Measurements from ENCODE around the gene ZNF865.

Gene ZNF865

DNA sequence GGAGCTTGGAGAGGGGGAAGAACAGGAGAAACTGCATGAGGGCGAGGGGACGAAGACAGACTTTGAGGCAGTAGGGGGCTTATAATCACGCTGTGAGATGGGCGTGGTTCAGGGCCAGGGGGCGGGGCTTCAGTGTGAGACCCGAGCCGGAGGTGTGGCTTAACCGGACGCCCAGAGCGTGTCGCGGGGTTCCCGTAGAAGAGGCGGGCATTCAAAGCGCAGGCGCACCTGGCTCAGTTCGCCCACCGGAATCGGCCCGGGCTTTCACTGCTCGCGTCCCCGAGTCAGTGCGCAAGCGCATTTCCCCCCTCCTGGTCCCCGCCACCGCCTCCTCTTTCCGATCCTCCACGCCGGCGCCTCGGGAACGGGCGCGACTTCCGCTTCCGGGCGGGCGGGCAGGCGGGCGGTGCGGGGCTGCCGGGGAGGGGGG, 225 bp upstream of the ZNF865 start:
- peak; percentile 95 to 96 for DNase-seq (ENCODE audit: low read depth in 2 of 2)

DNA sequence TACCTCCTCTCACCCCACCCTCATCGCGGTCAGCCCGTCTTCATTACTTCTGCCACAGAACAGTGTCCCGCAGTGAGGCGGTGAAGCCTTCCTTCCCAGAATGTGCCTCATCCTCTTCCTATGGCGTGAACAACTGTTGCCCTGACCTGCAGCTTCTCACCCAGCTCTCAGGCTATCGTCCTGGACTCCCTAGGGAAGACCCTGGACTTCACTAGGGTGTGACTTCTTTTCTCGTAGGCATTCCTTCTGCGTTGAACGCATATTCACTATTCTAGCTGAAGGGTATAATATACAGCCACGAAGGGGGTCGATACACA, 982 bp downstream of the ZNF865 start:
- DNase-seq (ENCODE audit: low read depth in 2 of 2): no peak

DNA sequence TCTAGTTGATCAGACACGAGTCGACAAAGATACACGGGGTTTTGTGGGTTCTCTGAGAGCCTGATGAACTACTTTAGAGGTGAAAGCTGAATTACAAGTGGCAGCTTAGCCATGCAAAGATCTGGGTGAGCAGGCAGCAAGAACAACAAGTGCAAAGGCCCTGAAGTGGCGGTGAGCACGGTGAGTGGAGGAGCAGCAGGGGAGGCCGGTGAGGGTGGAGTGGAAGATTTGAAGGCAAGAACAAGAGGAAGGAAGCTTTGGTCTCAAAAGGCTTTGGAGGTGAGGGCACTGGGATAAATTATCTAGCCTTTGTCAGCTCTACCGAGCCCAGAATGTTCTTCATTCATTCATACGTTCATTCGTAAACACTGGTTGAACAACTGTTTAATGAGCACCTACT, 1.4 kb downstream of the ZNF865 start:
- no peak for DNase-seq (ENCODE audit: low read depth in 2 of 2)

DNA sequence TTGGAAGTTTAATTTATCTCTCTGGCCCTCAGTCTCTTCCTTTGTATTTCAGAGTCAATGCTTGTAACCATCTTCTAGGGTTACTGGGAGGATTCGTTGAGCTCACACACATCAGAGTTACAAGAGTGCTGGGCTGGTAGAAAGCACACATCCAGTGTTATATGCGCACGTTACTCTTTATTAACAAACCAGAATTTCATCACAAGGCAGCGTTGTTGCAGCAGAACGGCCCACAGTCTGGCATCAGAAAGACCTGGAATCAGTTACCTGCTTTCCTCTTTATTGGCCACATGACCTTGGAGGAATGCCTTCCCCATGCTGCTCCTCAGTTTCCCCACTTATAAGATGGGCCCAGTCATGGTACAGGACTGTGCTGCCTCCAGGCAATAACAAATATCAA, 3.9 kb downstream of the ZNF865 start:
- no peak for DNase-seq (ENCODE audit: low read depth in 2 of 2)

DNA sequence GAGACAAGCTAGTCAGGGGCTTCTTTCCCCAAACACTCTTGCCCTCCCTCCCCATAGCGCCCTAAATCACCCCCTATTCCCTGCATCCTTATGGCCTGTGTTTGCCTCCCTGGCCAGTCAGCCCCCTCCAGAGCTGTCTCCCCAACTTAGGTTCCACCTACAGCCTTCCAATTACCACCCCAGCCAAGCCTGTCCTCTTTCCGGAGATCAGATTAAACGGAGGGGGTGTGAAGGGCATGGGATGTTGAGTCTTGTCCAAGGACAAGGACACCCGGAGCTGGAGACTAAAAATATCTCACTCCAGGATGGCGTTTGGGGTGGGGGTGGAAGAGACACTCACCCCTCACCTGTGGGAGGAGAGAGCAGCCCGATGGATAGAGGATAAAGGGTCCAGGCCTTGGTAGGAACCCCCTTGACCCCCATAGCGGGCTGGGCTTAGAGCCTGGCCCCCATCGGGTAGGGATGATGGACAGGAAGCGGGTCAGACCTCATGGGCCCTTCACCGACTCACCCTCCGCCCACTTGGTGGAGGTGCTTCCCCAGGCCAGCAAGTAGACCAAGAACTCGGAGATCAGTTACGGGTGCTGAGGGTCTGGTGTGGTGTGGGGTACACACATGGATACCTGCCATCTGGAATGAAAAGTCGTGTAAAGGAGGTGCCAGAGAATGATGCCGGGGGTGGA, 6.0 kb downstream of the ZNF865 start:
- DNase-seq (ENCODE audit: low read depth in 2 of 2): no peak

DNA sequence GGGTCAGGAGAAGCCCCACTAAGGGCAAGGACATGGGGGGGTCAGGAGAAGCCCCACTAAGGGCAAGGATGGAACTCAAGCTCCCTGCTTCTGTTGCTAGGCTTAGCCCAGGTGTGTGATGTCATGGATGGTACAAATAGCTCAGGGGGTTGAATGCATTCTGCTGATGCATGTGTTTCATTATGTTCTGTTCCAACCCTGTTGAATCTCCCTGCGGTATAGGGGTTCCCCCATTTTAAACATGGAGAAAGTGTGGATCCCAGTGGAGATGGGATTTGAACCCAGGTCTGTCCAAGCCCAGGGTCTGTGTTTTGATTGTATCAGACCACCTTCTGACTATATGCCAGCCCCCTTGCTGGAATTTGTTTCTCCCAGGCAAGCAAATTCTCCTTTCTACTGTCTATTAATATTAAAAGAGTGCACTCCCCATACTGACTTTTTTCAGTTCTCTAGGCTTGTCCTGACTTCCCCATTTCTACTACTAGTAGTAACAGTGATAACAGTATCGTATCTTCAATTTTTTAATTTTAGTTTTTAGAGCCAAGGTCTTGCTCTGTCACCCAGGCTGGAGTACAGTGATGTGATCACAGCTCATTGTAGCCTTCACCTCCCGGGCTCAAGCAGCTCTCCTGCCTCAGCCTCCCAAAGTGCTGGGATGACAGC, 6.7 kb downstream of the ZNF865 start:
- no peak for DNase-seq (ENCODE audit: low read depth in 2 of 2)

DNA sequence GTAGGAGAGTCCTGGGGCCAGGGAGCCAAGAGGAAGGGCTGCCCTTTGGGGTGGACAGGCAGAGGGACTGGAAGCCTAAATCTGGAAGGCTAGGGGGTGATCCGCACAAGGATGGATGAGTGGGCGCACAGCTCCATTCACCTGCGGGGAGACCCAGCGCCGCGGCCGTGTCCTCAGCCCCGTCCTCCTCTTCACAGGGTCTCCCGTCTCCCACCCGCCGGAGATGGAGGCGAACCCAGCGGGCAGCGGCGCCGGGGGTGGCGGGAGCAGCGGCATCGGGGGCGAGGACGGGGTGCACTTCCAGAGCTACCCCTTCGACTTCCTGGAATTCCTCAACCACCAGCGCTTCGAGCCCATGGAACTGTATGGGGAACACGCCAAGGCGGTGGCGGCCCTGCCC, 7.9 kb downstream of the ZNF865 start:
- no peak for DNase-seq (ENCODE audit: low read depth in 2 of 2)

DNA sequence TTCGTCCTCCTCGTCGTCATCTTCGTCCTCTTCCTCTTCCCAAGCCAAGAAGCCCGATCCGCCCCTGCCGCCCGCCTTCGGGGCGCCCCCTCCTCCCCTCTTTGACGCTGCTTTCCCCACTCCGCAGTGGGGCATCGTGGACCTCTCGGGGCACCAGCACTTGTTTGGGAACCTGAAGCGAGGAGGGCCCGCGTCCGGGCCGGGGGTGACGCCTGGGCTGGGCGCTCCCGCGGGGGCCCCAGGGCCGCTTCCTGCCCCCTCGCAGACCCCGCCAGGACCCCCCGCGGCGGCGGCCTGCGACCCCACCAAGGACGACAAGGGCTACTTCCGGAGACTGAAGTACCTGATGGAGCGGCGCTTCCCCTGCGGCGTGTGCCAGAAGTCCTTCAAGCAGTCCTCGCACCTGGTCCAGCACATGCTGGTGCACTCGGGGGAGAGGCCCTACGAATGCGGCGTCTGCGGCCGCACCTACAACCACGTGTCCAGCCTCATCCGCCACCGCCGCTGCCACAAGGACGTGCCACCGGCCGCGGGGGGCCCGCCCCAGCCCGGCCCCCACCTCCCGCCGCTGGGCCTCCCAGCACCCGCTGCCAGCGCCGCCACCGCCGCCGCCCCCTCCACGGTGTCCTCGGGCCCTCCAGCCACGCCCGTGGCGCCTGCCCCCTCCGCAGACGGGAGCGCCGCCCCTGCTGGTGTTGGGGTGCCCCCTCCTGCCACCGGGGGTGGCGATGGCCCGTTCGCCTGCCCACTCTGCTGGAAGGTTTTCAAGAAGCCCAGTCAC, 8.7 kb downstream of the ZNF865 start:
- DNase-seq (ENCODE audit: low read depth in 2 of 2): no peak

DNA sequence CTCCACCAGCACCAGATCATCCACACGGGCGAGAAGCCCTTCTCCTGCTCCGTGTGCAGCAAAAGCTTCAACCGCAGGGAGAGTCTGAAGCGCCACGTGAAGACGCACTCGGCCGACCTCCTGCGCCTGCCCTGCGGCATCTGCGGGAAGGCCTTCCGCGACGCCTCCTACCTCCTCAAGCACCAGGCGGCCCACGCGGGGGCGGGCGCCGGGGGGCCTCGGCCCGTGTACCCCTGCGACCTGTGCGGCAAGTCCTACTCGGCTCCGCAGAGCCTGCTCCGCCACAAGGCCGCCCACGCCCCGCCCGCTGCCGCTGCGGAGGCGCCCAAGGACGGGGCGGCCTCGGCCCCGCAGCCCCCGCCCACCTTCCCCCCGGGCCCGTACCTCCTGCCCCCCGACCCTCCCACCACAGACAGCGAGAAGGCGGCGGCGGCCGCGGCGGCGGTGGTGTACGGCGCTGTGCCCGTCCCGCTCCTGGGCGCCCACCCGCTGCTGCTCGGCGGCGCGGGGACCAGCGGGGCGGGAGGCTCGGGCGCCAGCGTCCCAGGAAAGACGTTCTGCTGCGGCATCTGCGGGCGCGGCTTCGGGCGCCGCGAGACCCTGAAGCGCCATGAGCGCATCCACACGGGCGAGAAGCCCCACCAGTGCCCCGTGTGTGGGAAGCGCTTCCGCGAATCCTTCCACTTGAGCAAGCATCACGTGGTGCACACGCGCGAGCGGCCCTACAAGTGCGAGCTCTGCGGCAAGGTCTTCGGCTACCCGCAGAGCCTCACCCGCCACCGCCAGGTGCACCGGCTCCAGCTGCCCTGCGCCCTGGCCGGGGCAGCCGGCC, 9.5 kb downstream of the ZNF865 start:
- no peak for DNase-seq (ENCODE audit: low read depth in 2 of 2)

DNA sequence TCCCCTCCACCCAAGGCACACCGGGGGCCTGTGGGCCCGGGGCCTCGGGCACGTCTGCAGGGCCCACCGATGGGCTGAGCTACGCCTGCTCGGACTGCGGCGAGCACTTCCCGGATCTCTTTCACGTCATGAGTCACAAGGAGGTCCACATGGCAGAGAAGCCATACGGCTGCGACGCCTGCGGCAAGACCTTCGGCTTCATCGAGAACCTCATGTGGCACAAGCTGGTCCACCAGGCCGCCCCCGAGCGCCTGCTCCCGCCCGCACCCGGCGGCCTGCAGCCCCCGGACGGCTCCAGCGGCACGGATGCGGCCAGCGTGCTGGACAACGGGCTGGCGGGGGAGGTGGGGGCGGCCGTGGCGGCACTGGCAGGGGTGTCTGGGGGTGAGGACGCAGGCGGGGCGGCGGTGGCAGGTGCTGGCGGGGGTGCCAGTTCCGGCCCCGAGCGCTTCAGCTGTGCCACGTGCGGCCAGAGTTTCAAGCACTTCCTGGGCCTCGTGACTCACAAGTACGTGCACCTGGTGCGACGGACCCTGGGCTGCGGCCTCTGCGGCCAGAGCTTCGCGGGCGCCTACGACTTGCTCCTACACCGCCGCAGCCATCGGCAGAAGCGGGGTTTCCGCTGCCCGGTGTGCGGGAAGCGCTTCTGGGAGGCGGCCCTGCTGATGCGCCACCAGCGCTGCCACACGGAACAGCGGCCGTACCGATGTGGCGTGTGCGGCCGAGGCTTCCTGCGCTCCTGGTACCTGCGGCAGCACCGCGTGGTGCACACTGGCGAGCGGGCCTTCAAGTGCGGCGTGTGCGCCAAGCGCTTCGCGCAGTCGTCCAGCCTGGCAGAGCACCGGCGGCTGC, 10.3 kb downstream of the ZNF865 start:
- no peak for DNase-seq (ENCODE audit: low read depth in 2 of 2)

DNA sequence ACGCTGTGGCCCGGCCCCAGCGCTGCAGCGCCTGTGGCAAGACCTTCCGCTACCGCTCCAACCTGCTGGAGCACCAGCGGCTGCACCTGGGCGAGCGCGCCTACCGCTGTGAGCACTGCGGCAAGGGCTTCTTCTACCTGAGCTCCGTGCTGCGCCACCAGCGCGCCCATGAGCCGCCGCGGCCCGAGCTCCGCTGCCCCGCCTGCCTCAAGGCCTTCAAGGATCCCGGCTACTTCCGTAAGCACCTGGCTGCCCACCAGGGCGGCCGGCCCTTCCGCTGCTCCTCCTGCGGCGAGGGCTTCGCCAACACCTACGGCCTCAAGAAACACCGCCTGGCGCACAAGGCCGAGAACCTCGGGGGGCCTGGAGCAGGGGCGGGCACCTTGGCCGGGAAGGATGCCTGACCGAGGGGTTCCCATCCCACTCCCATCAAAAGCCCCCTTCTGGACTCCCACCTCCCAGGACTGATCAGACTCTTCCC, 11.0 kb downstream of the ZNF865 start:
- DNase-seq (ENCODE audit: low read depth in 2 of 2): no peak

DNA sequence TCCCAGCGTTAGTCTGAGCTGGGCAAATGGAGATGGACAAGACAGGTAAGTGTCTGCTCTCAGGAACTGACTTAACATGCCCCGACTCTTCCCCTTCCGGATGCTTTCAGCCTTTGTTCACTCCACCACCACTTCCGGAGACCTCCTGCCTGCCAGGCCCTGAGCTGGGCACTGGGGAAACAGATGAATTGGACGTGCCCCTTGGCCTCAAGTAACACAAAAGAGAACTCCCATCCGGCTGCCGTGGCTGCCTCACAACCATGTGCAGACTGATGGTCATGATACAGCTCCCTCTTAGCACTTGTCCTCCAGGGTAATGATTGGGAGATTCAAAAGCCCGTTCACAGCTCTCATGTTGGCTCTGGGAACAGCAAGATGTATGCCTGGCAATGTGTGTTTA, 12.0 kb downstream of the ZNF865 start:
- no peak for DNase-seq (ENCODE audit: low read depth in 2 of 2)

DNA sequence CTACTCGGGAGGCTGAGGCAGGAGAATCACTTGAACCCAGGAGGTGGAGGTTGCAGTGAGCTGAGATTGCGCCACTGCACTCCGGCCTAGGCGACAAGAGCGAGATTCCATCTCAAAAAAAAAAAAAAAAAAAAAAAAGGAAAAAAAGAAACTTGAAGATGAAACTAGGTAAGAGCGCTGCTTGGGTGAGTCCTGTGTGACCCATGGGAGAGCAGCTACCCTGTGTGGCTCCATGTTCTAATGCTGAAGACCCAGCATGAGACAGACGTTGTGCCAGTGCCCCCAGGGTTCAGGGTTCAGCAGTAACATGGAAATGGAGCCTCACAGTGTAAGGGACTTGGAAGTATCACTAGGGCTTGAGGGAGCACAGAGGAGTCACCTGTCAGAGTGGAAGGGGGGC, 13.0 kb downstream of the ZNF865 start:
- no peak for DNase-seq (ENCODE audit: low read depth in 2 of 2)

DNA sequence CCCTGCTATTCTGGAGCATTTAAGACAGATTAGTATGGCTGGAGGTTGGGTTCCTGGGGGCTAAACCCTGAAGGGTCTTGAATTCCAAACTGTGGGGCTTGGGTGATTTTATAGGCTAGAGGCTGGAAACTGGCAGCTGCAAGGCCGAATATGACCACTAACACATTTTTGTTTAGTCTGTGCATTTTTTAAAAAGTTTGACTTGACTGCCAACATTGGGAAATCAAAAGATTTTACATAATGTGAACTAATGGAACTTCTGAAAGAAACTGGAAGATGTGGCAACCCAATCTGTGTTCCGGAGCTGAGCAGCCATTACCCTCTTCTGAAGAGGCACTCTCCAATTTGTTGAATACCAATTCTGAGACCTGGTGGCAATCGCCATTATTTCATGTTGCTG, 13.8 kb downstream of the ZNF865 start:
- DNase-seq (ENCODE audit: low read depth in 2 of 2): no peak

DNA sequence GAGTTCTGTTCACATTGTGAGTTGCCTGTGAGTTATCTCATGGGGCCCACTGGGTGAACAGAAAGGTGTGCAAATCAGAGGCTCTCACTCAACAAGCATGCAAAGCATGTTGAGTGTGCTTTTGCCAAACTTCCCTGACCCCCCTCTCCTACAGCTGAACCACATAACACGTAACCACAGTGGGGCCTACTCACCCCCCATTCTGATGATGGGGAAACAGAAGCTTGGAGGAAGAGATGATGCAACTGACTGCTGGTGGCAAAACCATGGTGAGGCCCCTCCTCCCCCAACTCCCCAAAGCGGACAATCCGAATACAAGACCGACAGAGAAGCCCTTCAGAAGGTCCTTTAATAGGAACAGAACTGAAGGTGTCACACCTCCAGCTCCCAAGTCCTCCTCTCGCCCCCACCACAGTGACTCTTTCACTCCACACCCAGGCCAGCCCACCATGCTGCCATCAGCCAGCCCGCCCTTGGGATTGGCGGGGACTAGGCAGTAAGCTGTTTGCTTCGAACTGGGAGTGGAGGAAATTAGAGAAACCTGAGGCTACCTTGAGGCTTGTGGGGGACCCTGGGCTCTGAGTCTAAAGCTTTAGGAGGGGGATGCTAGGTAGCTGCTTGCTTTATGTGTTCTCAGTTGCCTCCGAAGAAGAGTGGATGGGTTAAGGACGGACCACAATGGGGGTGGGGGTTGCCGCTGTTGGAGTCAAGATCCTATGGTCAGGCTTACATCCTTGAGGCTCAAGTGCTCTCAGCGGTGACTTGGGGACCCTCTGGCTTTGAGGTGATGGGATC, 15.2 kb downstream of the ZNF865 start:
- peak in 1 of 2 experiments; percentile 79 for DNase-seq (ENCODE audit: low read depth in 2 of 2)

DNA sequence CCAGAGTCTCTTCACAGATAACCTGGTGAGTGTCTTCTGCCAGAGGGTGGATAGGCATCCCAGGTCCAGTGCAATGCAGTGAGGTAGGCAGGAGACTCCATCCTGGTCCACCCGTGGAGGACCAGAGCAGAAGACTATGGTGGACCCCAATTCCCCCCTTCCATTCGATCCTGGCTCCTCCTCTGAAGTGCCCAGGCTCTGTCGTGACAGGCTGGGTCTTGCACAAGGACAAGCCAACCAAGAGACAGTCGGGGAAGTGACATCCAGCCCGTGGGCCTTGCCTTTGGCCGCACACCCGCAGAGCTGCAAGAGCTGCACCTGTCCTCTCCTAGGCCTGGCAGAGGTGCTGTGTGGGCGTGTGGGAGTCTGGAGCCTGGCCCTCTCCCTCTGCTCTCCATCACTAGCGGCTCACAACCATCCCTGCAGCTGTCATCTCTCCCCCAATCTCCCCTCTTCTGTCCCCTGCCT, 15.8 kb downstream of the ZNF865 start:
- no peak for DNase-seq (ENCODE audit: low read depth in 2 of 2)

DNA sequence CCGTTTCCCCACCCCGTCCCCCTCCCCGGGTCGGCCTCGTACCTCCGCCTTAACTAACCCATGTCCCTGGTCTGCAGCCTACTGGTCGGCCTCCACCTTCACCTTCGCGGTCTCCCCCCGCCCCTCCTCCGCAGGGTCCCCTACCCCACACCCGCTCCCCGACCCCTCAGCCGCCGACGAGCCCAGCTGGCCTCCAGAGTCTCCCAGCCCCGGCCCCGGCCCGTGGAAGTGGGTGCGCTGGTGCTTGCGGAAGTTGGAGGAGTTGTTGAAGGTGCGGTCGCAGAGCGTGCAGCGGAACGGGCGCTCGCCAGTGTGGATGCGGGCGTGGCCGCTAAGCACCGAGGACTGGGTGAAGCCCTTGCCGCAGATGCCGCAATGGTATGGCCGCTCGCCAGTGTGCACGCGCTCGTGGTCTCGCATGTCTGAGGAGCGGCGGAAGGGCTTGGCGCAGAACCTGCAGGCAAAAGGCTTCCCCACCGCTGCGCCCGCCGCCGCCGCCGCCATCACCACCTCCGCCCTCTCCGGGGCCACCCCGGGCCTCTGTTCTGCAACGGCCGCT, 16.3 kb downstream of the ZNF865 start:
- no peak for DNase-seq (ENCODE audit: low read depth in 2 of 2)

DNA sequence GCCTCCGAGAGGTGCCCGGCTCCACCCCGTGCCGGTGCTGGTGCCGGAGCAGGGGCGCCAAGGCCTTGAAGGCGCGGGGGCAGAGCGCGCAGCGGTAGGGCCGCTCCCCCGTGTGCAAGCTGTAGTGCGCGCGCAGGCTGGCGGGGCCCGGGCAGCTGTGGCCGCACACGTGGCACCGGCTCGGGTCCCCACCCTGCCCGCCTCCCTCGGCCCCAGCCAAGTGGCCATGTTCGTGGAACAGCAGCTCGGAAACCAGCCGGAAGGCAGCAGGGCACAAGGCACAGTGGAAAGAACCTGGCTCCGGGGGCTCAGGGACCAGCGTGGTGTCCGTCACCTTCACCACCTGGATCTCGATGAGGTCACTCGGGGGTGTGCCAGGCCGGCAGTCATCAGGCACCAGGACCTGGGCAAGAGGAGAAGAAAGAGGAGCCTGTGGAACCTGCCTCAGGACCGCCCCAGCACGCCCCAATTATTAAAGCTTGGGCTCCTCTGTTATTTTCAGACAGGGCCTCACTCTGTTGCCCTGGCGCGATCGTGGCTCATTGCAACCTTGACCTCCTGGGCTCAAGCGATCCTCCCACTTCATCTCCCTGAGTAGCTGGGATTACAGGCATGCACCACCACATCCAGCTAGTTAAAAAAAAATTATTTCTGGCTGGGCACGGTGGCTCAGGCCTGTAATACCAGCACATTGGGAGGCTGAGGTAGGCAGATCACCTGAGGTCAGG, 17.0 kb downstream of the ZNF865 start:
- no peak for DNase-seq (ENCODE audit: low read depth in 2 of 2)

DNA sequence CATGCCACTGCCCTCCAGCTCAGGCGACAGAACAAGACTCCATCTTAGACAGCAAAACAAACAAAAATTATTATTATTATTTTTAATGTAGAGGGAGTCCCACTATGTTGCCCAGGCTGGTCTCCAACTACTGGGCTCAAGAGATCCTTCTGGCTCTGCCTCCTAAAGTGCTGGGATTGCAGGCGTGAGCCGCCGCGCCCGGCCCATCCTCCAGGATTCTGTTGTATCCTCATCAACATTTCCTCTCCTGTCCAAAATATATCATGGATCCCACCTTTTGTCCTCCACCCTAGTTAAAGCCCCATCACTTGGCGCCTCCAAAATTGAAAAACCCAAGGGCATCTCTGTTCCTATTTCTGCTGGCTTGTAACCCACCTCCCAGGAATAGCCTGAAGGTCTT, 17.7 kb downstream of the ZNF865 start:
- DNase-seq (ENCODE audit: low read depth in 2 of 2): no peak

Data from fibroblast of skin of left biceps (primary cell).